ENCODE data around the gene FMN1. TPM values are rescaled to one million over a fixed set of nuclear protein-coding genes. Genes with fewer than 3 reads are reported as not detected.
A peak's percentile ranks its signal among the peaks of the same experiment; 100 is the strongest.

Gene FMN1
- total and polyA plus RNA-seq, 2 of the 8 experiments (the other 6 are each of a cell fraction or from before 2014, with no cell fraction given), result 0.27 to 3.7 TPM

- TF ChIP-seq ATF2 (IDR thresholded peaks at IDR 0.05; ENCODE audit: low read length) (no peak), CHD7 (IDR thresholded peaks at IDR 0.05; ENCODE audit: insufficient replicate concordance, low read length) (no peak), E2F6 (IDR thresholded peaks at IDR 0.05) (peak; percentile 26; the same call in 1 of the 2 replicates), CREB1 (IDR thresholded peaks at IDR 0.05) (peak; percentile 72), KDM4A (IDR thresholded peaks at IDR 0.05; ENCODE audit: low read depth, low read length, severe bottlenecking) (peak; percentile 87), POU5F1 (IDR thresholded peaks at IDR 0.05; ENCODE audit: low read depth, low read length) (no peak)
Observed at GRCh38 chr15:33194704-33195670, at the start of gene FMN1 (continued).
